ENCODE measurements around the gene RPP14. TPM values are rescaled to one million over a fixed set of nuclear protein-coding genes. Genes with fewer than 3 reads are reported as not detected.
"Not testable (repeated sequence)": the region's sequence is repeated elsewhere in the genome, so short reads cannot be mapped to it uniquely, and the experiment has no call there.

The RPP14 gene
- total and polyA plus RNA-seq, 2 donors (not counting 1 experiment from before 2014, with no cell fraction given) = 10.6 to 17.1 TPM

DNA sequence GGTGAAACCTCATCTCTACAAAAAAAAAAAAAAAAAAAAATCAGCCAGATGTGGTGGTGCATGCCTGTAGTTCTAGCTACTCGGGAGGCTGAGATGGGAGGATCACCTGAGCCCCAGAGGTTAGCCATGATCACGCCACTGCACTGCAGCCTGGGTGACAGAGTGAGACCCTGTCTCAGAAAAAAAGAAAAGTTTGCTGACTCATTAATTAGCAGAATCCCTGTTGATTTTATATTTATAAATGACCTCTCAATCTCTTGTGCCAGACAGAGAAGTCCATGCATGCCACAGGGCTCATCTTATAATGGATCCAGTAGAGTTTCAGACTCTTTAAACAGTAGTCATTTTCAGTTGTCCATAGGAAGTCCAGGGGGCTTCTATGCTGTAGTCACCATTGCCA lies 35.6 kb upstream of the RPP14 start:
- no peak for TF ChIP-seq EZH2 (IDR thresholded peaks at IDR 0.05; ENCODE audit: low read length, missing control alignments)
- TF ChIP-seq, protein P1, sequence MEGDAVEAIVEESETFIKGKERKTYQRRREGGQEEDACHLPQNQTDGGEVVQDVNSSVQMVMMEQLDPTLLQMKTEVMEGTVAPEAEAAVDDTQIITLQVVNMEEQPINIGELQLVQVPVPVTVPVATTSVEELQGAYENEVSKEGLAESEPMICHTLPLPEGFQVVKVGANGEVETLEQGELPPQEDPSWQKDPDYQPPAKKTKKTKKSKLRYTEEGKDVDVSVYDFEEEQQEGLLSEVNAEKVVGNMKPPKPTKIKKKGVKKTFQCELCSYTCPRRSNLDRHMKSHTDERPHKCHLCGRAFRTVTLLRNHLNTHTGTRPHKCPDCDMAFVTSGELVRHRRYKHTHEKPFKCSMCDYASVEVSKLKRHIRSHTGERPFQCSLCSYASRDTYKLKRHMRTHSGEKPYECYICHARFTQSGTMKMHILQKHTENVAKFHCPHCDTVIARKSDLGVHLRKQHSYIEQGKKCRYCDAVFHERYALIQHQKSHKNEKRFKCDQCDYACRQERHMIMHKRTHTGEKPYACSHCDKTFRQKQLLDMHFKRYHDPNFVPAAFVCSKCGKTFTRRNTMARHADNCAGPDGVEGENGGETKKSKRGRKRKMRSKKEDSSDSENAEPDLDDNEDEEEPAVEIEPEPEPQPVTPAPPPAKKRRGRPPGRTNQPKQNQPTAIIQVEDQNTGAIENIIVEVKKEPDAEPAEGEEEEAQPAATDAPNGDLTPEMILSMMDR (conservative IDR thresholded peaks at IDR 0.05 in 1 of 2, IDR thresholded peaks at IDR 0.05 in 1 of 2; ENCODE audit: low read depth in 1 of 2, low read length in 2 of 2) = no peak

DNA sequence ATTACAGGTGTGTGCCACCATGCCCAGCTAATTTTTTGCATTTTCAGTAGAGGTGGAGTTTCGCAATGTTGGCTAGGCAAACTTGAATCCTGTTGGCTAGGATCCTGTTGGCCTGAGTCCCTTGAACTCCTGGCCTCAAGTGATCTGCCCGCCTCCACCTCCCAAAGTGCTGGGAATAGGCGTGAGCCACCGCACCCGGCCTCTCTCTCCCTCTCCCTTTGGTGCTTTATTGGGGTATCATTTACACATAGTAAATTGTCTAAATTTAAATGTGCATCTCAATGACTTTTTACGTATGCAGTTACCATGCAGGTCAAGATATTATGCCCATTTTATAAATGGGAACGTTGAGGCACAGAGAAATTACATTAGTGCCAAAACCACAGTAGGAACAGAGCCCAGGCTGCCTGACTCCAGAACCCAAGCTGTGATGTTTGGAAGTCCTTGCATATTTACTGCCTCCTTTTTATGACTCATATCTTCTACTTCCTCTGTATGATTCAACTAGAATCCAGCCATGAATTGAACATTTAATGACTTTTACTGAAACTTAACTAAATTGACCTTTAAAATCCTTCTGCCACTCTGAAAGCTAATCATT lies 34.0 kb upstream of the RPP14 start:
- Histone ChIP-seq H3K9me3 (ENCODE audit: control insufficient read depth, insufficient read depth, low read depth, low read length) (no peaks in the 10 kb centered on the region), H3K36me3 (ENCODE audit: control insufficient read depth, insufficient read depth, low read length) (no peaks in the 10 kb centered on the region), H2AFZ (ENCODE audit: low read length) (peak overlapping the region; percentile 63), H4K20me1 (ENCODE audit: control insufficient read depth, extremely low read depth, insufficient read depth, low read length) (no peaks in the 10 kb centered on the region), H3K27me3 (ENCODE audit: control insufficient read depth, insufficient read depth, low read length) (no peaks in the 10 kb centered on the region), H3K4me3 (replicated peaks in 1 of 4; ENCODE audit: control extremely low read depth in 1 of 4, insufficient read depth in 1 of 4, low read depth in 3 of 4, low read length in 4 of 4) (no peak overlapping the region), H3K4me1 (ENCODE audit: control insufficient read depth, extremely low read depth, insufficient read depth, low read length) (peaks cover 3% of the 10 kb centered on the region), H3K9ac (ENCODE audit: insufficient read depth, low read length) (no peak overlapping the region), H3K27ac (ENCODE audit: insufficient read depth, low read length) (peak overlapping the region; percentile 67), H3K4me2 (ENCODE audit: extremely low read depth, insufficient read depth, low read length) (peak overlapping the region; percentile 85), H3K79me2 (ENCODE audit: control insufficient read depth, insufficient read depth, low read length) (no peaks in the 10 kb centered on the region)
- TF ChIP-seq, protein P1 (conservative IDR thresholded peaks at IDR 0.05 in 1 of 2, IDR thresholded peaks at IDR 0.05 in 1 of 2; ENCODE audit: low read depth in 1 of 2, low read length in 2 of 2) = no peak
- TF ChIP-seq EZH2 (IDR thresholded peaks at IDR 0.05; ENCODE audit: low read length, missing control alignments) = no peak
- peak; percentile 92 to 95 for DNase-seq (ENCODE audit: low read depth in 2 of 2)

More for the DNA sequence above, 35.6 kb upstream of the RPP14 start:
- Histone ChIP-seq H3K36me3 (ENCODE audit: control insufficient read depth, insufficient read depth, low read length) (no peaks in the 10 kb centered on the region), H3K4me1 (ENCODE audit: control insufficient read depth, extremely low read depth, insufficient read depth, low read length) (peaks cover 3% of the 10 kb centered on the region), H2AFZ (ENCODE audit: low read length) (no peak overlapping the region), H3K4me3 (replicated peaks in 1 of 4; ENCODE audit: control extremely low read depth in 1 of 4, insufficient read depth in 1 of 4, low read depth in 3 of 4, low read length in 4 of 4) (no peak overlapping the region), H3K9me3 (ENCODE audit: control insufficient read depth, insufficient read depth, low read depth, low read length) (no peaks in the 10 kb centered on the region), H3K79me2 (ENCODE audit: control insufficient read depth, insufficient read depth, low read length) (no peaks in the 10 kb centered on the region), H3K27ac (ENCODE audit: insufficient read depth, low read length) (no peak overlapping the region), H3K4me2 (ENCODE audit: extremely low read depth, insufficient read depth, low read length) (no peak overlapping the region), H3K27me3 (ENCODE audit: control insufficient read depth, insufficient read depth, low read length) (no peaks in the 10 kb centered on the region), H4K20me1 (ENCODE audit: control insufficient read depth, extremely low read depth, insufficient read depth, low read length) (no peaks in the 10 kb centered on the region), H3K9ac (ENCODE audit: insufficient read depth, low read length) (no peak overlapping the region)
- no peak for DNase-seq (ENCODE audit: low read depth in 2 of 2)

DNA sequence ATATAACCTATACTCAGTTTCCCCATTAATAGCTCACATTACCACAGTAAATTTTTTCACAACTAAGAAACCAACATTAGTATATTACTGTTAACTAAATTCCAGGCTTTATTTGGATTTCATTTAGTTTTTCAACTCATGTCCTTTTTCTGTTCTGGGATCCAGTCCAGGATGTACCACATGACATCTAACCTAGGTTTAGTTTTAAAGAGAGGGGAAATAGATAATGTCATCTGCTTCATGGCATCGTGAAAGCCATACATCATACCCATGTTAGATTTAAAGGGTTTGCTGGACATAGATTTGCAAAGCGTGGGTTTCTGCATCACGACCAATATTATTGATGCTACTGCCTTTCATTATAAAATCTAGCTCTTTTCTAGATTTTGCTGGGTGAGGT lies 33.2 kb upstream of the RPP14 start:
- Histone ChIP-seq H3K79me2 (ENCODE audit: control insufficient read depth, insufficient read depth, low read length) (no peaks in the 10 kb centered on the region), H4K20me1 (ENCODE audit: control insufficient read depth, extremely low read depth, insufficient read depth, low read length) (no peaks in the 10 kb centered on the region), H3K9ac (ENCODE audit: insufficient read depth, low read length) (no peak overlapping the region), H3K36me3 (ENCODE audit: control insufficient read depth, insufficient read depth, low read length) (no peaks in the 10 kb centered on the region), H3K4me3 (replicated peaks in 1 of 4; ENCODE audit: control extremely low read depth in 1 of 4, insufficient read depth in 1 of 4, low read depth in 3 of 4, low read length in 4 of 4) (no peak overlapping the region), H3K4me2 (ENCODE audit: extremely low read depth, insufficient read depth, low read length) (peak overlapping the region; percentile 85), H2AFZ (ENCODE audit: low read length) (no peak overlapping the region), H3K27ac (ENCODE audit: insufficient read depth, low read length) (no peak overlapping the region), H3K27me3 (ENCODE audit: control insufficient read depth, insufficient read depth, low read length) (no peaks in the 10 kb centered on the region), H3K4me1 (ENCODE audit: control insufficient read depth, extremely low read depth, insufficient read depth, low read length) (peaks cover 3% of the 10 kb centered on the region), H3K9me3 (ENCODE audit: control insufficient read depth, insufficient read depth, low read depth, low read length) (no peaks in the 10 kb centered on the region)
- TF ChIP-seq, protein P1 (conservative IDR thresholded peaks at IDR 0.05 in 1 of 2, IDR thresholded peaks at IDR 0.05 in 1 of 2; ENCODE audit: low read depth in 1 of 2, low read length in 2 of 2) = no peak
- TF ChIP-seq EZH2 (IDR thresholded peaks at IDR 0.05; ENCODE audit: low read length, missing control alignments) = no peak
- peak; percentile 30 to 42 for DNase-seq (ENCODE audit: low read depth in 2 of 2)

DNA sequence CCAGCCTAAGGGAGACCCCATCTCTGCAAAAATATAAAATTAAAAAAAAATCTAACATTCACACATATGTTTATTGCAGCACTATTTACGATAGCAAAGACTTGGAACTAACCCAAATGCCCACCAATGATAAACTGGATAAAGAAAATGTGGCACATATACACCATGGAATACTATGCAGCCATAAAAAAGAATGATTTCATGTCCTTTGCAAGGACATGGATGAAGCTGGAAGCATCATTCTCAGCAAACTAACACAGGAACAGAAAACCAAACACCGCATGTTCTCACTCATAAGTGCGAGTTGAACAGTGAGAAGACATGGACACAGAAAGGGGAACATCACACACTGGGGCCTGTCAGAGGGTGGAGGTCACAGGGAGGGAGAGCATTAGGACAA lies 32.7 kb upstream of the RPP14 start:
- H4K20me1 ChIP-seq (ENCODE audit: control insufficient read depth, extremely low read depth, insufficient read depth, low read length); H3K9ac ChIP-seq (ENCODE audit: insufficient read depth, low read length); H3K4me3 ChIP-seq (replicated peaks in 1 of 4; ENCODE audit: control extremely low read depth in 1 of 4, insufficient read depth in 1 of 4, low read depth in 3 of 4, low read length in 4 of 4); H3K36me3 ChIP-seq (ENCODE audit: control insufficient read depth, insufficient read depth, low read length); H3K4me1 ChIP-seq (ENCODE audit: control insufficient read depth, extremely low read depth, insufficient read depth, low read length); H3K79me2 ChIP-seq (ENCODE audit: control insufficient read depth, insufficient read depth, low read length); H2AFZ ChIP-seq (ENCODE audit: low read length); DNase-seq (ENCODE audit: low read depth in 2 of 2); H3K27me3 ChIP-seq (ENCODE audit: control insufficient read depth, insufficient read depth, low read length); H3K9me3 ChIP-seq (ENCODE audit: control insufficient read depth, insufficient read depth, low read depth, low read length); H3K27ac ChIP-seq (ENCODE audit: insufficient read depth, low read length); H3K4me2 ChIP-seq (ENCODE audit: extremely low read depth, insufficient read depth, low read length): not testable (repeated sequence)

Measured in fibroblast of lung (primary cell).